ENCODE data around the gene ATG5.

- TF ChIP-seq POLR2A (IDR thresholded peaks at IDR 0.05; ENCODE audit: low read depth): no peak
- no peak for TF ChIP-seq CTCF (IDR thresholded peaks at IDR 0.05)
- TF ChIP-seq EP300 (IDR thresholded peaks at IDR 0.05): no peak
Measured at GRCh38 chr6:106155219-106155830, 170.2 kb downstream of the ATG5 start.
